ENCODE data around the gene CLASRP.
A peak's percentile ranks its signal among the peaks of the same experiment; 100 is the strongest.

Gene CLASRP

GRCh38 chr19:45021971-45022370, 16.9 kb upstream of the CLASRP start:
- DNase-seq, result no peak

GRCh38 chr19:45023048-45023447, 15.8 kb upstream of the CLASRP start:
- no peak for DNase-seq

GRCh38 chr19:45025264-45025663, 13.6 kb upstream of the CLASRP start:
- DNase-seq, result no peak

- DNase-seq, result no peak
Observed at GRCh38 chr19:45027371-45027770, 11.5 kb upstream of the CLASRP start.

GRCh38 chr19:45030825-45031224, 8.0 kb upstream of the CLASRP start:
- no peak for DNase-seq

- no peak for DNase-seq
Observed at GRCh38 chr19:45032421-45032820, 6.4 kb upstream of the CLASRP start.

- no peak for DNase-seq
Observed at GRCh38 chr19:45035755-45036154, 3.1 kb upstream of the CLASRP start.

GRCh38 chr19:45037393-45038169, 1.3 kb upstream of the CLASRP start:
- DNase-seq, result no peak

- DNase-seq, result no peak
Observed at GRCh38 chr19:45040059-45040771, 1.4 kb downstream of the CLASRP start.

- no peak for DNase-seq
Observed at GRCh38 chr19:45041125-45041524, 2.3 kb downstream of the CLASRP start.

GRCh38 chr19:45045671-45046353, 7.0 kb downstream of the CLASRP start:
- DNase-seq, result no peak

GRCh38 chr19:45046355-45046754, 7.5 kb downstream of the CLASRP start:
- DNase-seq, result no peak

- DNase-seq, result no peak
Observed at GRCh38 chr19:45047188-45047797, 8.4 kb downstream of the CLASRP start.

GRCh38 chr19:45049073-45049736, 10.4 kb downstream of the CLASRP start:
- no peak for DNase-seq

GRCh38 chr19:45050036-45050435, 11.2 kb downstream of the CLASRP start:
- no peak for DNase-seq

GRCh38 chr19:45051929-45052579, 13.2 kb downstream of the CLASRP start:
- DNase-seq, result no peak

GRCh38 chr19:45056831-45057230, 18.0 kb downstream of the CLASRP start:
- DNase-seq, result no peak

- DNase-seq, result no peak
Observed at GRCh38 chr19:45057444-45057843, 18.6 kb downstream of the CLASRP start.

- DNase-seq, result no peak
Observed at GRCh38 chr19:45058622-45059159, 19.8 kb downstream of the CLASRP start.

GRCh38 chr19:45059258-45059965, 20.6 kb downstream of the CLASRP start:
- peak; percentile 88 for DNase-seq

GRCh38 chr19:45061965-45062364, 23.1 kb downstream of the CLASRP start:
- DNase-seq, result no peak

All from stimulated activated CD4-positive, alpha-beta T cell treated with anti-CD3 and anti-CD28 coated beads, Interleukin-15, amount 100 ng/mL, for 24 hours (primary cell).